Activated naive CD4-positive, alpha-beta T cell treated with anti-CD3 and anti-CD28 coated beads, Interleukin-2, amount 10 ng/mL, durations not matched to agents 5 hours and 36 hours (primary cell): ENCODE data around the gene TNNT2. TPM values are rescaled to one million over a fixed set of nuclear protein-coding genes. Genes with fewer than 3 reads are reported as not detected.

Source experiments
- total RNA-seq, 2 experiments: library from RNA; stranded (reverse); gene quantifications; one replicate each; pipeline ENCODE4 v1.2.3, GENCODE V29; 2021

Gene TNNT2
- total RNA-seq: not detected

GRCh38 chr1:201377611-201378092 lies at the start of gene TNNT2:
Gene TNNT2 (minus strand): TSS chr1:201377680. CDS start chr1:201373254, 4,426 bp downstream.

GRCh38 chr1:201399018-201399351 lies 21.5 kb upstream of the TNNT2 start, which contains the start of gene LAD1:
Gene LAD1 (minus strand): TSS chr1:201399324. CDS start chr1:201399306, 18 bp downstream.

Other genes starting within 250 kb of the TNNT2 start
- gene TMEM9, start 223.2 kb downstream of the TNNT2 start, total RNA-seq: 10 to 100 TPM; 18.2 to 19.7 TPM
- not detected for gene IGFN1, start 186.9 kb downstream of the TNNT2 start, total RNA-seq
- gene PKP1, start 94.2 kb downstream of the TNNT2 start, total RNA-seq: not detected
- not detected for gene LAD1, start 21.6 kb upstream of the TNNT2 start, total RNA-seq
- not detected for gene TNNI1, start 44.0 kb upstream of the TNNT2 start, total RNA-seq
- gene PHLDA3, start 91.5 kb upstream of the TNNT2 start, total RNA-seq: 10 to 100 TPM; 11.4 to 14.6 TPM
- 10 to 100 TPM; 65.6 to 67.5 TPM for gene CSRP1, start 129.4 kb upstream of the TNNT2 start, total RNA-seq
- gene NAV1, start 161.4 kb upstream of the TNNT2 start, total RNA-seq: 1 to 10 TPM; 2.1 to 2.5 TPM